WTC11 (cell line): Measurements from ENCODE around the gene SCPEP1.

Source experiments
- ATF2 ChIP-seq: sonication (generic); formaldehyde crosslinking; IDR thresholded peaks from 2 replicates; pipeline ENCODE4 v1.8.1; 2022; ENCODE audit warnings: low read depth, missing genetic modification reagents, borderline replicate concordance
- CREB1 ChIP-seq: sonication (generic); formaldehyde crosslinking; IDR thresholded peaks from 2 replicates; pipeline ENCODE4 v1.8.0; 2023; ENCODE audit warnings: mild to moderate bottlenecking, missing genetic modification reagents
- CTCF ChIP-seq: fragments of 200-600 bp; IDR thresholded peaks from 2 replicates; pipeline ENCODE4 v1.8.0; 2022; ENCODE audit warnings: antibody characterized with exemption
- GRHL2 ChIP-seq: fragments of 250-450 bp; sonication (Bioruptor Pico); IDR thresholded peaks from 2 replicates; pipeline ENCODE4 v1.8.0; 2022; ENCODE audit warnings: mild to moderate bottlenecking, moderate library complexity; ENCODE audit not compliant: insufficient replicate concordance, severe bottlenecking
- HMGXB4 ChIP-seq: sonication (generic); formaldehyde crosslinking; IDR thresholded peaks from 2 replicates; pipeline ENCODE4 v1.8.1; 2023; ENCODE audit warnings: mild to moderate bottlenecking, moderate library complexity, missing genetic modification reagents
- MAX ChIP-seq: sonication (generic); formaldehyde crosslinking; IDR thresholded peaks from 2 replicates; pipeline ENCODE4 v1.8.0; 2022; ENCODE audit warnings: mild to moderate bottlenecking, missing genetic modification reagents
- SMAD3 ChIP-seq: sonication (generic); formaldehyde crosslinking; IDR thresholded peaks from 2 replicates; pipeline ENCODE4 v1.8.0; 2022; ENCODE audit warnings: missing genetic modification reagents, mild to moderate bottlenecking, borderline replicate concordance
- SP1 ChIP-seq: sonication (generic); formaldehyde crosslinking; conservative IDR thresholded peaks from 2 replicates; pipeline ENCODE4 v1.8.1; 2022; ENCODE audit warnings: missing genetic modification reagents
- TCF7 ChIP-seq: sonication (generic); formaldehyde crosslinking; IDR thresholded peaks from 2 replicates; pipeline ENCODE4 v1.8.0; 2022; ENCODE audit warnings: mild to moderate bottlenecking, low read depth, missing genetic modification reagents, moderate library complexity
- TEAD1 ChIP-seq: sonication (generic); formaldehyde crosslinking; IDR thresholded peaks from 2 replicates; pipeline ENCODE4 v1.8.0; 2022; ENCODE audit warnings: mild to moderate bottlenecking, missing genetic modification reagents
- ZNF423 ChIP-seq: fragments of 250-450 bp; sonication (Bioruptor Pico); IDR thresholded peaks from 2 replicates; pipeline ENCODE4 v2.1.2; 2022; ENCODE audit warnings: mild to moderate bottlenecking, moderate library complexity
- TF ChIP-seq, protein P1 (sequence below): sonication (generic); formaldehyde crosslinking; IDR thresholded peaks from 2 replicates; pipeline ENCODE4 v1.8.1; 2023; ENCODE audit warnings: mild to moderate bottlenecking, missing genetic modification reagents, moderate library complexity
- TF ChIP-seq, protein P2 (sequence below): sonication (generic); formaldehyde crosslinking; IDR thresholded peaks from 2 replicates; pipeline ENCODE4 v1.8.1; 2023; ENCODE audit warnings: mild to moderate bottlenecking, missing genetic modification reagents, borderline replicate concordance
- TF ChIP-seq, protein P3 (sequence below): sonication (generic); formaldehyde crosslinking; IDR thresholded peaks from 2 replicates; pipeline ENCODE4 v1.8.0; 2022; ENCODE audit warnings: mild to moderate bottlenecking, missing genetic modification reagents

- TF ChIP-seq CTCF (no peak), SP1 (CRISPR knock-in tag) (no peak), TCF7 (no peak), CREB1 (CRISPR knock-in tag) (no peak), HMGXB4 (no peak), TEAD1 (CRISPR knock-in tag) (no peak), ZNF423 (CRISPR knock-in tag) (no peak), MAX (CRISPR knock-in tag) (no peak), GRHL2 (CRISPR knock-in tag) (no peak), ATF2 (CRISPR knock-in tag) (no peak), SMAD3 (CRISPR knock-in tag) (no peak)
- TF ChIP-seq, protein P1, sequence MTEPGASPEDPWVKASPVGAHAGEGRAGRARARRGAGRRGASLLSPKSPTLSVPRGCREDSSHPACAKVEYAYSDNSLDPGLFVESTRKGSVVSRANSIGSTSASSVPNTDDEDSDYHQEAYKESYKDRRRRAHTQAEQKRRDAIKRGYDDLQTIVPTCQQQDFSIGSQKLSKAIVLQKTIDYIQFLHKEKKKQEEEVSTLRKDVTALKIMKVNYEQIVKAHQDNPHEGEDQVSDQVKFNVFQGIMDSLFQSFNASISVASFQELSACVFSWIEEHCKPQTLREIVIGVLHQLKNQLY (CRISPR knock-in tag): no peak
- TF ChIP-seq, protein P2, sequence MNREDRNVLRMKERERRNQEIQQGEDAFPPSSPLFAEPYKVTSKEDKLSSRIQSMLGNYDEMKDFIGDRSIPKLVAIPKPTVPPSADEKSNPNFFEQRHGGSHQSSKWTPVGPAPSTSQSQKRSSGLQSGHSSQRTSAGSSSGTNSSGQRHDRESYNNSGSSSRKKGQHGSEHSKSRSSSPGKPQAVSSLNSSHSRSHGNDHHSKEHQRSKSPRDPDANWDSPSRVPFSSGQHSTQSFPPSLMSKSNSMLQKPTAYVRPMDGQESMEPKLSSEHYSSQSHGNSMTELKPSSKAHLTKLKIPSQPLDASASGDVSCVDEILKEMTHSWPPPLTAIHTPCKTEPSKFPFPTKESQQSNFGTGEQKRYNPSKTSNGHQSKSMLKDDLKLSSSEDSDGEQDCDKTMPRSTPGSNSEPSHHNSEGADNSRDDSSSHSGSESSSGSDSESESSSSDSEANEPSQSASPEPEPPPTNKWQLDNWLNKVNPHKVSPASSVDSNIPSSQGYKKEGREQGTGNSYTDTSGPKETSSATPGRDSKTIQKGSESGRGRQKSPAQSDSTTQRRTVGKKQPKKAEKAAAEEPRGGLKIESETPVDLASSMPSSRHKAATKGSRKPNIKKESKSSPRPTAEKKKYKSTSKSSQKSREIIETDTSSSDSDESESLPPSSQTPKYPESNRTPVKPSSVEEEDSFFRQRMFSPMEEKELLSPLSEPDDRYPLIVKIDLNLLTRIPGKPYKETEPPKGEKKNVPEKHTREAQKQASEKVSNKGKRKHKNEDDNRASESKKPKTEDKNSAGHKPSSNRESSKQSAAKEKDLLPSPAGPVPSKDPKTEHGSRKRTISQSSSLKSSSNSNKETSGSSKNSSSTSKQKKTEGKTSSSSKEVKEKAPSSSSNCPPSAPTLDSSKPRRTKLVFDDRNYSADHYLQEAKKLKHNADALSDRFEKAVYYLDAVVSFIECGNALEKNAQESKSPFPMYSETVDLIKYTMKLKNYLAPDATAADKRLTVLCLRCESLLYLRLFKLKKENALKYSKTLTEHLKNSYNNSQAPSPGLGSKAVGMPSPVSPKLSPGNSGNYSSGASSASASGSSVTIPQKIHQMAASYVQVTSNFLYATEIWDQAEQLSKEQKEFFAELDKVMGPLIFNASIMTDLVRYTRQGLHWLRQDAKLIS (CRISPR knock-in tag): no peak
- TF ChIP-seq, protein P3, sequence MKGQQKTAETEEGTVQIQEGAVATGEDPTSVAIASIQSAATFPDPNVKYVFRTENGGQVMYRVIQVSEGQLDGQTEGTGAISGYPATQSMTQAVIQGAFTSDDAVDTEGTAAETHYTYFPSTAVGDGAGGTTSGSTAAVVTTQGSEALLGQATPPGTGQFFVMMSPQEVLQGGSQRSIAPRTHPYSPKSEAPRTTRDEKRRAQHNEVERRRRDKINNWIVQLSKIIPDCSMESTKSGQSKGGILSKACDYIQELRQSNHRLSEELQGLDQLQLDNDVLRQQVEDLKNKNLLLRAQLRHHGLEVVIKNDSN (CRISPR knock-in tag): no peak
Observed at GRCh38 chr17:57038486-57038885, 60.6 kb downstream of the SCPEP1 start.
